ENCODE measurements around the gene EXOC6B. TPM values are rescaled to one million over a fixed set of nuclear protein-coding genes. Genes with fewer than 3 reads are reported as not detected.

Gene EXOC6B
- total RNA-seq, 1 experiment from 2014 or later, result 34.3 TPM

GRCh38 chr2:72270556-72271275, 555.1 kb downstream of the EXOC6B start:
- no peak overlapping the region for H3K4me3 ChIP-seq
- ChIA-PET CTCF (no interaction called here), POLR2A (ENCODE audit: unreplicated experiment) (no interaction called here)
- intact Hi-C loops (cut with micrococcal nuclease; ENCODE audit: unreplicated experiment), result no loop called here
- no TSS peak for BruUV-seq (replicated peaks)
- H3K27me3 ChIP-seq (ENCODE audit: insufficient read depth, low read depth), result no peaks in the 10 kb centered on the region
- peak overlapping the region; percentile 57 for H3K27ac ChIP-seq
- H3K4me2 ChIP-seq, result peak overlapping the region; percentile 13; the same call in 1 of the 2 replicates
- no peaks in the 10 kb centered on the region for H3K79me2 ChIP-seq (ENCODE audit: low read depth)
- TF ChIP-seq CTCF (conservative IDR thresholded peaks at IDR 0.05), result no peak
- no peak for TF ChIP-seq EZH2 (IDR thresholded peaks at IDR 0.05; ENCODE audit: low read depth)
- no peak for DNase-seq
- no peaks in the 10 kb centered on the region; the same call in 1 of the 2 replicates for H3K36me3 ChIP-seq (ENCODE audit: low read depth)
- no peaks in the 10 kb centered on the region for H4K20me1 ChIP-seq (ENCODE audit: insufficient read depth)
- H3K4me1 ChIP-seq (replicated peaks; ENCODE audit: insufficient read depth), result peaks cover 42% of the 10 kb centered on the region
- no peak overlapping the region for H2AFZ ChIP-seq
- H3F3A ChIP-seq (ENCODE audit: insufficient read depth, low read depth), result peaks cover 16% of the 10 kb centered on the region
- H3K9me3 ChIP-seq (ENCODE audit: insufficient read depth, low read depth), result no peaks in the 10 kb centered on the region
- H3K9me2 ChIP-seq (ENCODE audit: insufficient read depth), result no peaks in the 10 kb centered on the region

GRCh38 chr2:72263776-72264060, 562.1 kb downstream of the EXOC6B start:
- no peaks in the 10 kb centered on the region for H3F3A ChIP-seq (ENCODE audit: insufficient read depth, low read depth)
- POLR2A ChIA-PET (ENCODE audit: unreplicated experiment), result interaction anchor here (0.7 kb wide), 1 partner anchor 38 kb away, joined by 5 read pairs; no protein-coding TSS in a partner anchor
- no peak overlapping the region for H3K27ac ChIP-seq
- H3K4me3 ChIP-seq, result no peak overlapping the region
- H3K4me2 ChIP-seq, result no peak overlapping the region
- no peak for DNase-seq
- TF ChIP-seq CTCF (conservative IDR thresholded peaks at IDR 0.05) (no peak), EZH2 (IDR thresholded peaks at IDR 0.05; ENCODE audit: low read depth) (no peak)
- CTCF ChIA-PET, result no interaction called here
- no peaks in the 10 kb centered on the region for H3K9me3 ChIP-seq (ENCODE audit: insufficient read depth, low read depth)
- H3K79me2 ChIP-seq (ENCODE audit: low read depth), result no peaks in the 10 kb centered on the region
- H4K20me1 ChIP-seq (ENCODE audit: insufficient read depth), result no peaks in the 10 kb centered on the region
- intact Hi-C loops (cut with micrococcal nuclease; ENCODE audit: unreplicated experiment), result no loop called here
- no TSS peak for BruUV-seq (replicated peaks)
- no peaks in the 10 kb centered on the region for H3K4me1 ChIP-seq (replicated peaks; ENCODE audit: insufficient read depth)
- no peak overlapping the region for H2AFZ ChIP-seq
- no peaks in the 10 kb centered on the region; the same call in 1 of the 2 replicates for H3K36me3 ChIP-seq (ENCODE audit: low read depth)
- no peaks in the 10 kb centered on the region for H3K9me2 ChIP-seq (ENCODE audit: insufficient read depth)
- no peaks in the 10 kb centered on the region for H3K27me3 ChIP-seq (ENCODE audit: insufficient read depth, low read depth)

GRCh38 chr2:72263043-72263775, 562.6 kb downstream of the EXOC6B start:
- no TSS peak for BruUV-seq (replicated peaks)
- no peak for DNase-seq
- ChIA-PET CTCF (no interaction called here), POLR2A (ENCODE audit: unreplicated experiment) (interaction anchor here (0.7 kb wide), 1 partner anchor 38 kb away, joined by 5 read pairs; no protein-coding TSS in a partner anchor)
- Histone ChIP-seq H3F3A (ENCODE audit: insufficient read depth, low read depth) (no peaks in the 10 kb centered on the region), H3K27ac (no peak overlapping the region), H3K9me3 (ENCODE audit: insufficient read depth, low read depth) (no peaks in the 10 kb centered on the region), H3K4me2 (no peak overlapping the region), H3K4me3 (no peak overlapping the region), H2AFZ (no peak overlapping the region), H3K79me2 (ENCODE audit: low read depth) (no peaks in the 10 kb centered on the region), H3K27me3 (ENCODE audit: insufficient read depth, low read depth) (no peaks in the 10 kb centered on the region), H3K36me3 (ENCODE audit: low read depth) (no peaks in the 10 kb centered on the region), H4K20me1 (ENCODE audit: insufficient read depth) (no peaks in the 10 kb centered on the region), H3K4me1 (replicated peaks; ENCODE audit: insufficient read depth) (no peaks in the 10 kb centered on the region), H3K9me2 (ENCODE audit: insufficient read depth) (no peaks in the 10 kb centered on the region)
- intact Hi-C loops (cut with micrococcal nuclease; ENCODE audit: unreplicated experiment), result no loop called here
- no peak for TF ChIP-seq EZH2 (IDR thresholded peaks at IDR 0.05; ENCODE audit: low read depth)
- no peak for TF ChIP-seq CTCF (conservative IDR thresholded peaks at IDR 0.05)
